ENCODE results near the gene LRRC42. TPM values are rescaled to one million over a fixed set of nuclear protein-coding genes. Genes with fewer than 3 reads are reported as not detected.

LRRC42 gene
- total and polyA plus RNA-seq, 9 of the 15 experiments (the other 6 are each of a cell fraction or from before 2014, with no cell fraction given), result 17.3 to 51.9 (median 35.5) TPM

- TF ChIP-seq THAP12 (CRISPR knock-in tag; IDR thresholded peaks at IDR 0.05) (no peak), POLR2AphosphoS2 (IDR thresholded peaks at IDR 0.05; ENCODE audit: low read length) (no peak), FOXP4 (CRISPR knock-in tag; IDR thresholded peaks at IDR 0.05; ENCODE audit: borderline replicate concordance) (no peak), CREB1 (IDR thresholded peaks at IDR 0.05) (no peak), CREB1 (CRISPR knock-in tag; IDR thresholded peaks at IDR 0.05) (no peak), ZC3H11A (IDR thresholded peaks at IDR 0.05; ENCODE audit: low read depth, low read length) (no peak), CREM (IDR thresholded peaks at IDR 0.05; ENCODE audit: low read depth) (0 out of 2 replicates have a peak, but pooled peaks have one; percentile 4), POLR3G (IDR thresholded peaks at IDR 0.05; ENCODE audit: extremely low read depth, insufficient read length, insufficient replicate concordance) (no peak), XRCC3 (IDR thresholded peaks at IDR 0.05) (no peak), HNRNPL (IDR thresholded peaks at IDR 0.05; ENCODE audit: low read depth, low read length) (no peak), ZNF586 (CRISPR knock-in tag; conservative IDR thresholded peaks at IDR 0.05) (no peak), PRPF4 (IDR thresholded peaks at IDR 0.05; ENCODE audit: insufficient read depth, low read depth, low read length, poor library complexity, severe bottlenecking) (no peak), E2F6 (IDR thresholded peaks at IDR 0.05; ENCODE audit: borderline replicate concordance in 1 of 2, extremely low read depth in 1 of 2, insufficient read depth in 1 of 2, insufficient read length in 1 of 2, low read depth in 1 of 2, low read length in 1 of 2, poor library complexity in 1 of 2, severe bottlenecking in 1 of 2) (peak in 1 of 2 experiments; percentile 1), ARID4B (CRISPR knock-in tag; IDR thresholded peaks at IDR 0.05) (peak; percentile 39; the same call in 1 of the 2 replicates), MBD1 (CRISPR knock-in tag; IDR thresholded peaks at IDR 0.05) (no peak)
Measured at GRCh38 chr1:53944469-53945182, 1.5 kb upstream of the LRRC42 start (continued).

Measured in K562 (cell line).